ENCODE results near the gene SRD5A2.

The SRD5A2 gene

GRCh38 chr2:31567679-31568078 lies 13.1 kb downstream of the SRD5A2 start:
- Histone ChIP-seq H3K36me3 (ENCODE audit: low read depth) (no peaks in the 10 kb centered on the region), H3K4me3 (ENCODE audit: severe bottlenecking) (no peak overlapping the region), H3K9me3 (ENCODE audit: severe bottlenecking) (no peaks in the 10 kb centered on the region), H3K4me1 (ENCODE audit: insufficient read depth, poor library complexity, severe bottlenecking) (peaks cover 3% of the 10 kb centered on the region), H3K27me3 (ENCODE audit: insufficient read depth, poor library complexity, severe bottlenecking) (no peaks in the 10 kb centered on the region), H3K27ac (ENCODE audit: poor library complexity, severe bottlenecking) (no peak overlapping the region)
- TF ChIP-seq CTCF (IDR thresholded peaks at IDR 0.05; ENCODE audit: poor library complexity, severe bottlenecking) = no peak
- DNase-seq (ENCODE audit: low spot score) = no peak
- ATAC-seq (ENCODE audit: low read depth) = no peak

DNA sequence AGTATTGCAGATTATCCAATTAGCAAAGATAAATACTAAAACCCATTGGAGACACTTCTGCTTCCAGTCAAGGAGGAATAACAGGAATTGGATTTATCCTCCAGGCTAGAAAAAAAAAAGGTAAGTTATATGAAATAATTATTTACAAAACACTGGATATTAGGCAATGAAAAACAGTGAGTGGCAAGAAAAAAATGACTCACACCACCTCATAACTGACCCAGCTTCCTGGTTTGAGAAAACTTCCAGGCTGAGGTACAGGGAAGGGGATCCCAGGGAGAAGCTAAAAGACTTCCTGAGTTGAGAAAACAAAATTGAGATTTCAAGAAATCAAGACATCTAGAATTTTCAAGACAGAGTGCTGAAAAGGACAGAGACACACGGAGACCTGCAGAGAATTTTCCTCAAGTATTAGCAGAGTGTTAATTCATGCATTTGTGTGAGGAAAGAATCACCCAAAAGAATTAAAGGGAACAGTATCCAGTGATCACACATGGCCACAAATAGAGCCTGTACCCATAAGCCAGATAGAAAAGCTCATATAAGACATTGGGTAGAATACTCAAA lies 17.4 kb downstream of the SRD5A2 start:
- H3K4me1 ChIP-seq (ENCODE audit: insufficient read depth, poor library complexity, severe bottlenecking) = peaks cover 16% of the 10 kb centered on the region
- DNase-seq (ENCODE audit: low spot score) (no peak), ATAC-seq (ENCODE audit: low read depth) (peak; percentile 63)
- no peaks in the 10 kb centered on the region for H3K36me3 ChIP-seq (ENCODE audit: low read depth)
- no peak for TF ChIP-seq CTCF (IDR thresholded peaks at IDR 0.05; ENCODE audit: poor library complexity, severe bottlenecking)
- H3K27me3 ChIP-seq (ENCODE audit: insufficient read depth, poor library complexity, severe bottlenecking) = no peaks in the 10 kb centered on the region
- H3K9me3 ChIP-seq (ENCODE audit: severe bottlenecking) = no peaks in the 10 kb centered on the region
- no peak overlapping the region for H3K27ac ChIP-seq (ENCODE audit: poor library complexity, severe bottlenecking)
- no peak overlapping the region for H3K4me3 ChIP-seq (ENCODE audit: severe bottlenecking)

GRCh38 chr2:31561823-31562222 lies 18.9 kb downstream of the SRD5A2 start:
- no peak for DNase-seq (ENCODE audit: low spot score)
- H3K36me3 ChIP-seq (ENCODE audit: low read depth) = no peaks in the 10 kb centered on the region
- TF ChIP-seq CTCF (IDR thresholded peaks at IDR 0.05; ENCODE audit: poor library complexity, severe bottlenecking) = no peak
- no peak for ATAC-seq (ENCODE audit: low read depth)
- peaks cover 23% of the 10 kb centered on the region for H3K4me1 ChIP-seq (ENCODE audit: insufficient read depth, poor library complexity, severe bottlenecking)
- H3K27ac ChIP-seq (ENCODE audit: poor library complexity, severe bottlenecking) = no peak overlapping the region
- no peak overlapping the region for H3K4me3 ChIP-seq (ENCODE audit: severe bottlenecking)
- no peaks in the 10 kb centered on the region for H3K9me3 ChIP-seq (ENCODE audit: severe bottlenecking)
- no peaks in the 10 kb centered on the region for H3K27me3 ChIP-seq (ENCODE audit: insufficient read depth, poor library complexity, severe bottlenecking)

DNA sequence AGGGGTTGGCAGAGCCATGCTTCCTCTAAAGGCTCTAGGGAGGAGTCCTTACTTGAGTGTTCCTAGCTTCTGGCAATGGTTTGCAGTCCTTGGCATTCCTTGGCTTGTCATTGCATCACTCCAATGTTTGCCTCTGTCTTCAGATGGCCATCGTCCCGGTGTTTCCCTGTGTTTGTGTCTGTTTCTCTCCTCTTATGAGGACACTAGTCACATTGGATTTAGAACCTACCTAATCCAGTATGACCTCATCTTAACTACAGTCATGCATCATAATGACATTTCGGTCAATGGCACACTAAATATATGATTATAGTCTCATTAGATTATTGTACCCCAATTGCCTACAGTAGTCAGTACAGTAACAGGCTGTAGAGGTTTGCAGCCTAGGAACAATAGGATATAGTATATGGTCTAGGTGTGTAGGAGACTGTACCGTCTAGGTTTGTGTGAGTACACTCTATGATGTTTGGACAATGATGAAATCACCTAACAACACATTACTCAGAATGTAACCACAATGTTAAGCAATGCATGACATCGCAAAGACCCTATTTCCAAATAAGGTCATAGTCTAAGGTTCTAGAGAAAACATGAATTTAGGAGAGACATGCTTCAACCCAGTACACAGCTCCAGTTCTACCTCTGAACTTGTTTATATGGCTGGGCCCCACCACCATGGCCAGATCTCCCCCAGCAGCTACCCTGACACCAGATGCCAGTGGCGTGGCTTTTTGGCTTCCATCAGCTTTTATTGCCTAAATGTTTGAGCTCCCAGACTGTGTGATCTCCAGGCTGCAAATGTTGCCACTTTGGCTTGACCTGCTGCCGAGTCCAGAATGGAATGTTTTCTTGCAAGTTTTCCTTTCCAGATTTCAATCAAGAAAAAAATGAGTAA lies 22.1 kb downstream of the SRD5A2 start:
- peaks cover 23% of the 10 kb centered on the region for H3K4me1 ChIP-seq (ENCODE audit: insufficient read depth, poor library complexity, severe bottlenecking)
- ATAC-seq (ENCODE audit: low read depth) = peak; percentile 97
- no peak for TF ChIP-seq CTCF (IDR thresholded peaks at IDR 0.05; ENCODE audit: poor library complexity, severe bottlenecking)
- no peaks in the 10 kb centered on the region for H3K36me3 ChIP-seq (ENCODE audit: low read depth)
- H3K4me3 ChIP-seq (ENCODE audit: severe bottlenecking) = no peak overlapping the region
- H3K27ac ChIP-seq (ENCODE audit: poor library complexity, severe bottlenecking) = peak overlapping the region; percentile 79
- no peak for DNase-seq (ENCODE audit: low spot score)
- no peaks in the 10 kb centered on the region for H3K9me3 ChIP-seq (ENCODE audit: severe bottlenecking)
- no peaks in the 10 kb centered on the region for H3K27me3 ChIP-seq (ENCODE audit: insufficient read depth, poor library complexity, severe bottlenecking)

DNA sequence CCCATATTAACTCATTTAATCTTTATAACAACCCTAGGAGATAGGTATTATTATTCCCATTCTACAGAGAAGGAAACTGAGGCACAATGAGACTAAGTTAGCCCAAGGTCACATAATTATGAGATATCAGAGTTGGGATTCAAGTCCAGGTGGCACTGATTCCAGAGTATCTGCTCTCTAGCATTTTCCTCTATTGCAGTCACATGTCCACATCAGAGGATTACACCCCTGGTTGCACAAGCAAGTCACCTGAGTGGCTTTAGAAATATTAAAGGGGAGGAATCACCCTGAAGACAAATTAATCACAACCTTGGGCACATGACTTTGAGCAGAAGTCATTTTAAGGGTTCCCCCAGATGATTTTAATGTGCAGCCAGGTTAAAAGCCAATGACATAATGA lies 23.8 kb downstream of the SRD5A2 start:
- no peak for DNase-seq (ENCODE audit: low spot score)
- no peak overlapping the region for H3K27ac ChIP-seq (ENCODE audit: poor library complexity, severe bottlenecking)
- no peak for ATAC-seq (ENCODE audit: low read depth)
- H3K4me3 ChIP-seq (ENCODE audit: severe bottlenecking) = no peak overlapping the region
- H3K36me3 ChIP-seq (ENCODE audit: low read depth) = no peaks in the 10 kb centered on the region
- no peak for TF ChIP-seq CTCF (IDR thresholded peaks at IDR 0.05; ENCODE audit: poor library complexity, severe bottlenecking)
- peaks cover 20% of the 10 kb centered on the region for H3K4me1 ChIP-seq (ENCODE audit: insufficient read depth, poor library complexity, severe bottlenecking)
- H3K9me3 ChIP-seq (ENCODE audit: severe bottlenecking) = peaks cover 5% of the 10 kb centered on the region
- H3K27me3 ChIP-seq (ENCODE audit: insufficient read depth, poor library complexity, severe bottlenecking) = no peaks in the 10 kb centered on the region
